Esophagus squamous epithelium (tissue), 5 donors: Measurements from ENCODE around the gene IVNS1ABP. TPM values are rescaled to one million over a fixed set of nuclear protein-coding genes. Genes with fewer than 3 reads are reported as not detected.
"Not testable (repeated sequence)": the region's sequence is repeated elsewhere in the genome, so short reads cannot be mapped to it uniquely, and the experiment has no call there.

Experiments used
- DNase-seq: peaks from one replicate; lab custom pipeline; 2025; lab: John Stamatoyannopoulos, UW
- H3K27ac ChIP-seq, 4 donors: fragments of 200-600 bp; sonication (generic); one replicate each; pipeline ENCODE4 v1.5.1; 2016 to 2019; ENCODE audit warnings: mild to moderate bottlenecking in 1 of 4
- H3K27me3 ChIP-seq, 4 donors: fragments of 200-600 bp; sonication (generic); 1 replicate in 3 of 4; 2 replicates in 1 of 4; pipeline versions ENCODE4 v1.5.1 to v1.6.0; 2017 to 2021; ENCODE audit warnings: antibody characterized with exemption in 1 of 4
- H3K36me3 ChIP-seq, 3 donors: fragments of 200-600 bp; sonication (generic); one replicate each; pipeline ENCODE4 v1.5.1; 2016 to 2019
- H3K4me1 ChIP-seq, 3 donors: fragments of 200-600 bp; sonication (generic); one replicate each; pipeline ENCODE4 v1.5.1; 2017 to 2019
- H3K4me3 ChIP-seq, 4 donors: fragments of 200-600 bp; sonication (generic); 1 replicate in 3 of 4; 2 replicates in 1 of 4; pipeline ENCODE4 v1.5.1; 2016 to 2019; ENCODE audit warnings: mild to moderate bottlenecking in 2 of 4, moderate library complexity in 1 of 4
- H3K9me3 ChIP-seq, 3 donors: fragments of 200-600 bp; sonication (generic); one replicate each; pipeline ENCODE4 v1.5.1; 2016 to 2019
- CTCF ChIP-seq, 6 experiments: fragments of 450-650 bp in 4 of 6; fragments of 200-600 bp in 2 of 6; sonication (generic) in 2 of 6; IDR thresholded peaks; one replicate each; pipeline ENCODE4 v1.5.1; 2016 to 2019; ENCODE audit warnings: antibody characterized with exemption in 6 of 6, mild to moderate bottlenecking in 4 of 6, moderate library complexity in 4 of 6
- POLR2A ChIP-seq, 4 donors: fragments of 450-650 bp; IDR thresholded peaks; one replicate each; pipeline ENCODE4 v1.6.1; 2017; ENCODE audit warnings: antibody characterized with exemption in 4 of 4, mild to moderate bottlenecking in 4 of 4, moderate library complexity in 3 of 4
- WGBS, 2 donors: methylation state at CpG; one replicate each; pipeline ENCODE4 v1.1.5; 2018; 5-methylcytosine and 5-hydroxymethylcytosine counted together
- intact Hi-C: fragments of 100-400 bp; cut with DNase I; formaldehyde crosslinking; loops from one replicate; pipeline ENCODE4 v1.15.0; 2022
- total RNA-seq, 4 donors: library from RNA; depleted of rRNA; stranded (reverse); fragments of >200 nt; gene quantifications; one replicate each; pipeline ENCODE4 v1.1.0, GENCODE V29; 2016
- donor health status: DM: yes; HTN: yes; CAD: no.

The IVNS1ABP gene
- total RNA-seq, 4 donors from 2014 or later = 42.1 to 98.4 (median 52.5) TPM

- peaks cover 6 to 16% (median 7%) of the 10 kb centered on the region in 3 donors for H3K4me1 ChIP-seq
- WGBS, 2 donors = 72 to 84% methylated on average over 2 of the region's 2 CpGs
- no peaks in the 10 kb centered on the region for H3K9me3 ChIP-seq
- H3K27me3 ChIP-seq = no peaks in the 10 kb centered on the region
- intact Hi-C loops = no loop called here
- H3K4me3 ChIP-seq = no peak overlapping the region
- no peak overlapping the region for H3K27ac ChIP-seq
- H3K36me3 ChIP-seq = no peaks in the 10 kb centered on the region
- DNase-seq = no peak
- TF ChIP-seq POLR2A (IDR thresholded peaks at IDR 0.05) = no peak
- TF ChIP-seq CTCF (IDR thresholded peaks at IDR 0.05) = no peak
These were observed 5.6 kb upstream of the IVNS1ABP start for GRCh38 chr1:185322636-185323035.

GRCh38 chr1:185321653-185322221 is 4.7 kb upstream of the IVNS1ABP start:
- peaks cover 6 to 17% (median 7%) of the 10 kb centered on the region in 3 donors for H3K4me1 ChIP-seq
- H3K27ac ChIP-seq, DNase-seq, H3K9me3 ChIP-seq, H3K27me3 ChIP-seq, intact Hi-C loops, H3K4me3 ChIP-seq, H3K36me3 ChIP-seq: not testable (repeated sequence)
- 83 to 100% methylated on average over 1 to 2 of the region's 36 CpGs for WGBS, 2 donors

- H3K27ac ChIP-seq, DNase-seq, H3K9me3 ChIP-seq, H3K27me3 ChIP-seq, H3K36me3 ChIP-seq, H3K4me3 ChIP-seq, intact Hi-C loops: not testable (repeated sequence)
- WGBS, 2 donors = 91 to 97% methylated on average over 5 to 7 of the region's 7 CpGs
- peaks cover 6 to 17% (median 7%) of the 10 kb centered on the region in 3 donors for H3K4me1 ChIP-seq
These were observed 4.1 kb upstream of the IVNS1ABP start for GRCh38 chr1:185321104-185321503.

GRCh38 chr1:185319139-185319475 is 2.1 kb upstream of the IVNS1ABP start:
- TF ChIP-seq CTCF (IDR thresholded peaks at IDR 0.05) (no peak), POLR2A (IDR thresholded peaks at IDR 0.05) (no peak)
- Histone ChIP-seq H3K27me3 (no peaks in the 10 kb centered on the region), H3K9me3 (no peaks in the 10 kb centered on the region), H3K36me3 (no peaks in the 10 kb centered on the region), H3K4me3 (no peak overlapping the region), H3K4me1 (peaks cover 13 to 35% (median 17%) of the 10 kb centered on the region in 3 donors), H3K27ac (peak overlapping the region in 2 of 4 donors; percentile 94 to 97)
- 67 to 70% methylated on average over 1 of the region's 1 CpG for WGBS, 2 donors
- no peak for DNase-seq
- intact Hi-C loops = no loop called here

GRCh38 chr1:185318431-185319138 is 1.5 kb upstream of the IVNS1ABP start:
- Histone ChIP-seq H3K4me3 (peak overlapping the region in 1 of 4 donors; percentile 80), H3K27me3 (no peaks in the 10 kb centered on the region), H3K27ac (peak overlapping the region; percentile 93 to 100 (median 96)), H3K9me3 (no peaks in the 10 kb centered on the region), H3K36me3 (no peaks in the 10 kb centered on the region), H3K4me1 (peaks cover 17 to 40% (median 21%) of the 10 kb centered on the region in 3 donors)
- no peak for TF ChIP-seq POLR2A (IDR thresholded peaks at IDR 0.05)
- TF ChIP-seq CTCF (IDR thresholded peaks at IDR 0.05) = no peak
- 53 to 65% methylated on average over 7 to 8 of the region's 10 CpGs for WGBS, 2 donors
- DNase-seq = no peak
- intact Hi-C loops = no loop called here

- Histone ChIP-seq H3K27ac (peak overlapping the region; percentile 93 to 100 (median 96)), H3K27me3 (no peaks in the 10 kb centered on the region), H3K9me3 (no peaks in the 10 kb centered on the region), H3K36me3 (no peaks in the 10 kb centered on the region), H3K4me1 (peaks cover 18 to 47% (median 22%) of the 10 kb centered on the region in 3 donors), H3K4me3 (peak overlapping the region; percentile 71 to 93 (median 86))
- intact Hi-C loops = no loop called here
- no peak for TF ChIP-seq POLR2A (IDR thresholded peaks at IDR 0.05)
- peak in 2 of 6 experiments; percentile 25 to 53 for TF ChIP-seq CTCF (IDR thresholded peaks at IDR 0.05)
- WGBS, 2 donors = 7 to 13% methylated on average over 9 to 10 of the region's 11 CpGs
- peak; percentile 21 for DNase-seq
These were observed 855 bp upstream of the IVNS1ABP start for GRCh38 chr1:185317886-185318310.
